ENCODE results near the gene ARMC10. TPM values are rescaled to one million over a fixed set of nuclear protein-coding genes. Genes with fewer than 3 reads are reported as not detected.
A peak's percentile ranks its signal among the peaks of the same experiment; 100 is the strongest.
"Not testable (repeated sequence)": the region's sequence is repeated elsewhere in the genome, so short reads cannot be mapped to it uniquely, and the experiment has no call there.

ARMC10 gene
- total RNA-seq, 2 experiments from 2014 or later: 27.0 to 31.5 TPM

GRCh38 chr7:103063895-103064294, 11.0 kb upstream of the ARMC10 start:
- Mint-ChIP-seq H3K36me3 (ENCODE audit: low read depth) (no peaks in the 10 kb centered on the region), H3K27me3 (peaks cover 4% of the 10 kb centered on the region), H3K9me3 (no peaks in the 10 kb centered on the region), H3K4me1 (no peaks in the 10 kb centered on the region), H3K27ac (no peak overlapping the region), H3K4me3 (no peak overlapping the region)
- ChIA-PET CTCF (interaction anchor here (0.6 kb wide), 1 partner anchor 12 kb away, joined by 4 read pairs; no protein-coding TSS in a partner anchor), POLR2A (interaction anchor here (0.9 kb wide), 1 partner anchor 11 kb away, joined by 3 read pairs; the partner anchor contains the start of genes ARMC10 and FBXL13)
- no peak for DNase-seq

- Mint-ChIP-seq H3K9me3 (no peaks in the 10 kb centered on the region), H3K4me3 (no peak overlapping the region), H3K36me3 (ENCODE audit: low read depth) (no peaks in the 10 kb centered on the region), H3K27me3 (peaks cover 4% of the 10 kb centered on the region), H3K27ac (no peak overlapping the region), H3K4me1 (no peaks in the 10 kb centered on the region)
- ChIA-PET POLR2A (interaction anchor here (1.3 kb wide), 1 partner anchor 9 kb away, joined by 3 read pairs; the partner anchor contains the start of genes ARMC10 and FBXL13), CTCF (interaction anchor here (1.9 to 2.1 kb wide), 2 partner anchors 9 to 307 kb away, joined by 10 to 14 read pairs; partner anchors contain the start of genes ARMC10 and FBXL13)
- DNase-seq: peak; percentile 53
Observed at GRCh38 chr7:103065667-103066066, 9.3 kb upstream of the ARMC10 start.

- CTCF ChIA-PET: interaction anchor here (2.2 kb wide), 1 partner anchor 22 kb away, joined by 5 read pairs; no protein-coding TSS in a partner anchor
- Mint-ChIP-seq H3K36me3 (ENCODE audit: low read depth) (no peaks in the 10 kb centered on the region), H3K9me3 (no peaks in the 10 kb centered on the region), H3K4me1 (peaks cover under 1% of the 10 kb centered on the region), H3K27me3 (peaks cover 4% of the 10 kb centered on the region), H3K27ac (no peak overlapping the region), H3K4me3 (no peak overlapping the region)
- POLR2A ChIA-PET: no interaction called here
- no peak for DNase-seq
Observed at GRCh38 chr7:103068414-103069403, 6.2 kb upstream of the ARMC10 start.

- POLR2A ChIA-PET: no interaction called here
Observed at GRCh38 chr7:103071000-103071399, 3.9 kb upstream of the ARMC10 start.

GRCh38 chr7:103073989-103074518, 886 bp upstream of the ARMC10 start:
- ChIA-PET CTCF (interaction anchor here (1.2 to 4.2 kb wide), 6 partner anchors 8 to 326 kb away, joined by 4 to 38 read pairs (median 11); partner anchors contain the start of genes FAM185A and NAPEPLD), POLR2A (interaction anchor here (1.0 to 1.8 kb wide), 6 partner anchors 10 to 325 kb away, joined by 3 to 13 read pairs (median 6); partner anchors contain the start of genes FAM185A and NAPEPLD)
- no peaks in the 10 kb centered on the region for H3K9me3 Mint-ChIP-seq
- H3K4me3 Mint-ChIP-seq: peak overlapping the region; percentile 84
- H3K36me3 Mint-ChIP-seq (ENCODE audit: low read depth): peaks cover 9% of the 10 kb centered on the region
- H3K27me3 Mint-ChIP-seq: no peaks in the 10 kb centered on the region
- peak overlapping the region; percentile 0 for H3K27ac Mint-ChIP-seq
- peaks cover 31% of the 10 kb centered on the region for H3K4me1 Mint-ChIP-seq
- DNase-seq: no peak

More at GRCh38 chr7:103071000-103071399, 3.9 kb upstream of the ARMC10 start:
- H3K9me3 Mint-ChIP-seq: no peaks in the 10 kb centered on the region
- no peaks in the 10 kb centered on the region for H3K36me3 Mint-ChIP-seq (ENCODE audit: low read depth)
- peaks cover 4% of the 10 kb centered on the region for H3K27me3 Mint-ChIP-seq
- H3K4me1 Mint-ChIP-seq: peaks cover 16% of the 10 kb centered on the region
- DNase-seq: no peak
- H3K27ac Mint-ChIP-seq: no peak overlapping the region
- CTCF ChIA-PET: interaction anchor here (0.6 kb wide), 2 partner anchors 9 kb away, joined by 3 read pairs; no protein-coding TSS in a partner anchor
- H3K4me3 Mint-ChIP-seq: no peak overlapping the region

- ChIA-PET POLR2A (interaction anchor here (0.5 to 1.8 kb wide), 18 partner anchors 9 to 327 kb away, joined by 3 to 13 read pairs (median 4); partner anchors contain the start of genes FAM185A, NAPEPLD and PSMC2), CTCF (interaction anchor here (0.9 to 4.2 kb wide), 13 partner anchors 8 to 327 kb away, joined by 3 to 38 read pairs (median 4); partner anchors contain the start of genes FAM185A, NAPEPLD and PSMC2)
- Mint-ChIP-seq H3K4me1 (peaks cover 31% of the 10 kb centered on the region), H3K27me3 (no peaks in the 10 kb centered on the region), H3K9me3 (no peaks in the 10 kb centered on the region), H3K27ac (peak overlapping the region; percentile 86), H3K4me3 (peak overlapping the region; percentile 92), H3K36me3 (ENCODE audit: low read depth) (peaks cover 9% of the 10 kb centered on the region)
- peak; percentile 67 for DNase-seq
Observed at GRCh38 chr7:103075337-103075918, 488 bp downstream of the ARMC10 start.

GRCh38 chr7:103076764-103077163, 1.8 kb downstream of the ARMC10 start:
- H3K4me3 Mint-ChIP-seq: no peak overlapping the region
- CTCF ChIA-PET: no interaction called here
- POLR2A ChIA-PET: no interaction called here
- H3K4me1 Mint-ChIP-seq: peaks cover 31% of the 10 kb centered on the region
- DNase-seq: no peak
- no peaks in the 10 kb centered on the region for H3K27me3 Mint-ChIP-seq
- H3K27ac Mint-ChIP-seq: no peak overlapping the region
- H3K9me3 Mint-ChIP-seq: no peaks in the 10 kb centered on the region
- peaks cover 9% of the 10 kb centered on the region for H3K36me3 Mint-ChIP-seq (ENCODE audit: low read depth)

- ChIA-PET CTCF (no interaction called here), POLR2A (no interaction called here)
- H3K27me3 Mint-ChIP-seq: no peaks in the 10 kb centered on the region
- no peak overlapping the region for H3K27ac Mint-ChIP-seq
- peaks cover 31% of the 10 kb centered on the region for H3K4me1 Mint-ChIP-seq
- H3K4me3 Mint-ChIP-seq: peak overlapping the region; percentile 6
- H3K36me3 Mint-ChIP-seq (ENCODE audit: low read depth): peaks cover 9% of the 10 kb centered on the region
- no peaks in the 10 kb centered on the region for H3K9me3 Mint-ChIP-seq
- DNase-seq: no peak
Observed at GRCh38 chr7:103077318-103077717, 2.4 kb downstream of the ARMC10 start.

GRCh38 chr7:103078226-103078625, 3.3 kb downstream of the ARMC10 start:
- Mint-ChIP-seq H3K36me3 (ENCODE audit: low read depth) (peaks cover 14% of the 10 kb centered on the region), H3K4me1 (peaks cover 35% of the 10 kb centered on the region)
- CTCF ChIA-PET, H3K4me3 Mint-ChIP-seq, H3K27me3 Mint-ChIP-seq, DNase-seq, POLR2A ChIA-PET, H3K9me3 Mint-ChIP-seq, H3K27ac Mint-ChIP-seq: not testable (repeated sequence)

GRCh38 chr7:103079836-103080235, 4.9 kb downstream of the ARMC10 start:
- Mint-ChIP-seq H3K27me3 (no peaks in the 10 kb centered on the region), H3K36me3 (ENCODE audit: low read depth) (peaks cover 23% of the 10 kb centered on the region), H3K4me3 (no peak overlapping the region), H3K9me3 (no peaks in the 10 kb centered on the region), H3K27ac (no peak overlapping the region), H3K4me1 (peaks cover 26% of the 10 kb centered on the region)
- POLR2A ChIA-PET: no interaction called here
- no peak for DNase-seq
- CTCF ChIA-PET: interaction anchor here (1.3 kb wide), 1 partner anchor 18 kb away, joined by 10 read pairs; no protein-coding TSS in a partner anchor

GRCh38 chr7:103080923-103081322, 6.0 kb downstream of the ARMC10 start:
- H3K9me3 Mint-ChIP-seq: no peaks in the 10 kb centered on the region
- CTCF ChIA-PET: interaction anchor here (0.5 to 1.6 kb wide), 2 partner anchors 18 to 19 kb away, joined by 3 read pairs; no protein-coding TSS in a partner anchor
- no peak overlapping the region for H3K27ac Mint-ChIP-seq
- no peak overlapping the region for H3K4me3 Mint-ChIP-seq
- POLR2A ChIA-PET: no interaction called here
- no peaks in the 10 kb centered on the region for H3K27me3 Mint-ChIP-seq
- no peak for DNase-seq
- H3K4me1 Mint-ChIP-seq: peaks cover 20% of the 10 kb centered on the region
- peaks cover 25% of the 10 kb centered on the region for H3K36me3 Mint-ChIP-seq (ENCODE audit: low read depth)

GRCh38 chr7:103082497-103082896, 7.6 kb downstream of the ARMC10 start:
- CTCF ChIA-PET: interaction anchor here (0.6 to 2.9 kb wide), 3 partner anchors 7 to 20 kb away, joined by 3 to 17 read pairs (median 5); partner anchors contain the start of genes ARMC10 and FBXL13
- Mint-ChIP-seq H3K27ac (no peak overlapping the region), H3K27me3 (no peaks in the 10 kb centered on the region), H3K9me3 (no peaks in the 10 kb centered on the region), H3K4me1 (peaks cover 12% of the 10 kb centered on the region), H3K4me3 (no peak overlapping the region), H3K36me3 (ENCODE audit: low read depth) (peaks cover 31% of the 10 kb centered on the region)
- POLR2A ChIA-PET: interaction anchor here (1.4 kb wide), 1 partner anchor 21 kb away, joined by 3 read pairs; no protein-coding TSS in a partner anchor
- no peak for DNase-seq
